Measurements from ENCODE around the gene PTPRB. TPM values are rescaled to one million over a fixed set of nuclear protein-coding genes. Genes with fewer than 3 reads are reported as not detected.
A peak's percentile ranks its signal among the peaks of the same experiment; 100 is the strongest.

The PTPRB gene
- total and polyA plus RNA-seq, 12 donors = 13.6 to 49.0 (median 36.8) TPM

DNA sequence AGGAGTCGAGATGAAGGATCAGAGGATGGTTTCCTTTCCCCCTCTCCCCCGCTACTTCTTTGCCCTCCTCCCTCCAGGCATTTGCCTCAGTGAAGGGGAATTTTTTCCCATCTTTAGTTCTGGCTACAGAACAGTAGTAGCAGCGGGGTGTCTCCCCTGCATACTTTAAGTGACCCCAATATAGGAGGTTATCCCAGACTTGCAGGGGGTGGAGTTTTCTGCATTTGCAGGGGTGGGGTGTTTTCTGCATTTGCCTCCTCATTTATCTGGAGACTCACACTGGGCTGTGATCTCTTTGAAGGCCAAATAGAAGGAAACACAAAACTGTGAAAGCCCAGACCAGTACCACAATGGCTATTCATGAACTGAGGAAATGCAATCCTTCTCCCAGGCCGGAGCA is 19.8 kb downstream of the PTPRB start:
- Histone ChIP-seq H3K4me3 (no peak overlapping the region), H3K4me1 (peaks cover 0 to 62% (median 3%) of the 10 kb centered on the region in 9 donors), H3K9me3 (no peaks in the 10 kb centered on the region), H3K27me3 (no peaks in the 10 kb centered on the region), H3K27ac (peak overlapping the region in 2 of 10 donors; percentile 36 to 54), H3K36me3 (peaks cover 0 to 13% (median 0%) of the 10 kb centered on the region in 9 donors)
- DNase-seq (no peak), ATAC-seq (peak in 3 of 8 donors; percentile 31 to 54 (median 49))
- TF ChIP-seq, protein P1, sequence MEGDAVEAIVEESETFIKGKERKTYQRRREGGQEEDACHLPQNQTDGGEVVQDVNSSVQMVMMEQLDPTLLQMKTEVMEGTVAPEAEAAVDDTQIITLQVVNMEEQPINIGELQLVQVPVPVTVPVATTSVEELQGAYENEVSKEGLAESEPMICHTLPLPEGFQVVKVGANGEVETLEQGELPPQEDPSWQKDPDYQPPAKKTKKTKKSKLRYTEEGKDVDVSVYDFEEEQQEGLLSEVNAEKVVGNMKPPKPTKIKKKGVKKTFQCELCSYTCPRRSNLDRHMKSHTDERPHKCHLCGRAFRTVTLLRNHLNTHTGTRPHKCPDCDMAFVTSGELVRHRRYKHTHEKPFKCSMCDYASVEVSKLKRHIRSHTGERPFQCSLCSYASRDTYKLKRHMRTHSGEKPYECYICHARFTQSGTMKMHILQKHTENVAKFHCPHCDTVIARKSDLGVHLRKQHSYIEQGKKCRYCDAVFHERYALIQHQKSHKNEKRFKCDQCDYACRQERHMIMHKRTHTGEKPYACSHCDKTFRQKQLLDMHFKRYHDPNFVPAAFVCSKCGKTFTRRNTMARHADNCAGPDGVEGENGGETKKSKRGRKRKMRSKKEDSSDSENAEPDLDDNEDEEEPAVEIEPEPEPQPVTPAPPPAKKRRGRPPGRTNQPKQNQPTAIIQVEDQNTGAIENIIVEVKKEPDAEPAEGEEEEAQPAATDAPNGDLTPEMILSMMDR (IDR thresholded peaks at IDR 0.05) = no peak
- intact Hi-C loops (cut with DNase I) = loop anchor here in 2 of 10 donors (10.0 kb wide), 1 partner anchor 47 kb away; no protein-coding TSS in a partner anchor
- WGBS, 2 donors = 70 to 73% methylated on average over 4 of the region's 4 CpGs

- H3K27ac ChIP-seq = peak overlapping the region in 3 of 10 donors; percentile 18 to 56 (median 18)
- intact Hi-C loops (cut with DNase I) = loop anchor here in 2 of 10 donors (10.0 kb wide), 1 partner anchor 49 kb away; no protein-coding TSS in a partner anchor
- DNase-seq (no peak), ATAC-seq (peak in 1 of 8 donors; percentile 62)
- TF ChIP-seq, protein P1 (IDR thresholded peaks at IDR 0.05) = no peak
- H3K4me1 ChIP-seq = peaks cover 0 to 82% (median 5%) of the 10 kb centered on the region in 9 donors
- 17 to 28% methylated on average over 5 of the region's 5 CpGs for WGBS, 2 donors
- peaks cover 0 to 3% (median 0%) of the 10 kb centered on the region in 9 donors for H3K36me3 ChIP-seq
- H3K9me3 ChIP-seq = no peaks in the 10 kb centered on the region
- H3K4me3 ChIP-seq = no peak overlapping the region
- H3K27me3 ChIP-seq = peaks cover 0 to 17% (median 0%) of the 10 kb centered on the region in 7 donors
These were observed 21.9 kb downstream of the PTPRB start for GRCh38 chr12:70615174-70615866.

DNA sequence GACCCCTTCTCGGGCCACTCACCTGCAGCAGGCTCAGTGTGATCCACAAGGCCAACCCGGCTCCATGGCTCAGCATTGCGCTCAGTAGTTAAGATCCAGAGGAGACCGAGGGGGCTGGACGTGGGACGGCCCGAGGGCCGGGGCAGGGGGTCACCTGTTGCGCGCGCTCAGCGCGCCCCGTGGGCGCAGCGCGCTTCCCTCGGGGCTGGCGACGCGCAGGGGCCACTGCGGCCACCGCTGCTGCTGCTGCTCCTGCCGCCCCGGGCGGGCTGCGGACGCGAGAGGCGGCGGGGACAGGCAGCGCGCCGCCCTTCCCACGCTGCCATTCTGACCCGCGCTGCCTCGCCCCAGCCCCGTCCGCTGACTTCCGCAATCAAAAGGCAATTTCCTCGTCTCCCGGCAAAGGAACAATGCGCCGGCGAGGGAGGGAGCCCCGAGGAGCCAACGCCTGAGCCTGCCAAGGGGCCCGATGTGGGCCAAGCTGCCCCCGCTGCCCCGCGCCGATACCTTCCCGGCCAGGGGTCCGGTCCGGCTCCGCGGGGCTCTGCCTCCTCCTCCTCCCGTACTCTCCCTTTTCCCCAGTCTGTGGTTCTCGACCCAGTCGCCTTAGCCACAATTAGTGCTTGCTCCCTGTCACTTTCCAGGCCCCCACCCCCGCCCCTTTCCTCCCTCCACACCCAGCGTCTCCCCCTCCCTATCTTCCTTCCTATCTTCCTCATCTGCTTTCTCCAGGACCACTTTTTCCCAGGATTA is 27.3 kb downstream of the PTPRB start:
- peak; percentile 64 to 74 for DNase-seq
- no peaks in the 10 kb centered on the region for H3K9me3 ChIP-seq
- intact Hi-C loops (cut with DNase I) = loop anchor here in 5 of 10 donors (5.0 to 10.0 kb wide), 2 partner anchors 37 to 55 kb away; no protein-coding TSS in a partner anchor
- peaks cover 0 to 9% (median 0%) of the 10 kb centered on the region in 9 donors for H3K36me3 ChIP-seq
- peaks cover 0 to 49% (median 19%) of the 10 kb centered on the region in 7 donors for H3K27me3 ChIP-seq
- peaks cover 0 to 57% (median 8%) of the 10 kb centered on the region in 9 donors for H3K4me1 ChIP-seq
- TF ChIP-seq, protein P1 (IDR thresholded peaks at IDR 0.05) = no peak
- peak overlapping the region; percentile 68 to 90 (median 83) for H3K27ac ChIP-seq
- peak; percentile 84 to 94 (median 88) for ATAC-seq
- 1 to 2% methylated on average over 60 to 63 of the region's 63 CpGs for WGBS, 2 donors
- peak overlapping the region; percentile 42 to 69 (median 60) for H3K4me3 ChIP-seq

DNA sequence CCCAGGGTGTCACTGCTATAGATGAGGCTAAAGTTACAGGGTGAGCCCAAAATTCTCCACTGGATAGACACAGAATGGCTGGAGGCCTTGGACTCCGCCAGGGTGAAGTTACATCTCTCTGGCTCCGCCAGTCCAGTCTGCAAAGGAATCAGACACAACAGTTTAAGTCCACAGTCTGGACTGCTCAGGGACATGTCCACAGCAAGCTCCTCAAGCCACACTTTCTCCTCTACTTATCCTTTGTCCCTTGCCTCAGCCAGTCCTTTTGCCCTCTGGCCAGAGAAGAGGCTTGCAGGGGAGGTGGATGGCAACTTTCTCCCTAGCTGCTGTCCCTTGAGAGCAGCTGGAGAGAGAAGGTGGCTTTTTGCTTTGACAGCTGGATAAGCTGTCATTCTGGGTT is 28.0 kb downstream of the PTPRB start:
- intact Hi-C loops (cut with DNase I) = loop anchor here in 1 of 10 donors (10.0 kb wide), 1 partner anchor 56 kb away; no protein-coding TSS in a partner anchor
- 48 to 60% methylated on average over 2 of the region's 2 CpGs for WGBS, 2 donors
- peak overlapping the region; percentile 42 to 69 (median 60) for H3K4me3 ChIP-seq
- DNase-seq (no peak), ATAC-seq (peak in 5 of 8 donors; percentile 4 to 29 (median 15))
- H3K9me3 ChIP-seq = no peaks in the 10 kb centered on the region
- peak overlapping the region; percentile 68 to 90 (median 83) for H3K27ac ChIP-seq
- TF ChIP-seq, protein P1 (IDR thresholded peaks at IDR 0.05) = no peak
- peaks cover 0 to 51% (median 8%) of the 10 kb centered on the region in 9 donors for H3K4me1 ChIP-seq
- peaks cover 0 to 49% (median 19%) of the 10 kb centered on the region in 7 donors for H3K27me3 ChIP-seq
- peaks cover 0 to 16% (median 0%) of the 10 kb centered on the region in 9 donors for H3K36me3 ChIP-seq
